GM19238 (cell line): Measurements from ENCODE around the gene GRIPAP1.
A peak's percentile ranks its signal among the peaks of the same experiment; 100 is the strongest.

Experiments used
- DNase-seq: peaks from one replicate; pipeline ENCODE4 v3.0.0; 2011; ENCODE audit warnings: low spot score; ENCODE audit not compliant: insufficient read length

GRIPAP1 gene

DNA sequence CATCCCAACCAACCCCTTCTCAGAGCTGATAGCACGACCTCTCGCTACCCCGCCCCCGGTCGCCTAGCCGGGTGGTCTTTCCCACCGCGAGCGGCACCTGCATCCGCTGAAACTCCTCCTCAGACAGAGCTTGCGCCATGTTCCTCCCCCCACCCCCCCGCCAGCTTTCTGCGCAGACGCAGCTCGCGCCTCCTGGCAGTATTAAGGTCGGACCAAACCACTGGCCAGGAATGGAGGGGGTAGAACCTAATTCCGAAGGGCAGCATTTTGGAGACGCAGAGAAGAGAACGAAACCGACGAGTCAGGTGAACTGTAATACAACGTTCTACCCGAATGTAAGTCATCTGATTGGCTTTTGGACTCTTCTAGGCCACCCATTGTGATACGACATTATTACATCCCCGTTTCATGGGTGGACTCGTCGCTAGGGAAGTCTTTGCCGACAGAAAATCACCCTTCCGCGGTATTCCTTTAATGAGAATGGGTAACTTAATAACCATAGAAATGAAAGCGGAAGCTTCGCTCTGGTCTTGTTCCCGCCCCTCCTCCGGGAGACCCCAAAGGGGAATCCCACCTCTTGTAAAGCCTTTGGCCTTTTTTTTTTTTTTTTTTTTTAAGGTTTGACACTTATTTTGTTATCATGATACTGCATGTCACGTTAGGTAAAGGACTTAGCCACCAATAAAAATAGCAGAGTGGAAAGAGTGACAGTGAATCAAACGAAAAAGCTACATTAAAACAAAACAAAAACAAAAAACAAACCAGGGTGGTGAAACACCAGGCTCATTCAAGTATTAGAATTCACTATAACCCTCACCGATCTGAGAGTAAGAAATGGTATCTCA is at the start of gene GRIPAP1:
Gene GRIPAP1 (minus strand): TSS at position 174 of the 845 bp plus-strand sequence. CDS start 35 bp downstream, at position 139.
- peak; percentile 60 for DNase-seq

DNA sequence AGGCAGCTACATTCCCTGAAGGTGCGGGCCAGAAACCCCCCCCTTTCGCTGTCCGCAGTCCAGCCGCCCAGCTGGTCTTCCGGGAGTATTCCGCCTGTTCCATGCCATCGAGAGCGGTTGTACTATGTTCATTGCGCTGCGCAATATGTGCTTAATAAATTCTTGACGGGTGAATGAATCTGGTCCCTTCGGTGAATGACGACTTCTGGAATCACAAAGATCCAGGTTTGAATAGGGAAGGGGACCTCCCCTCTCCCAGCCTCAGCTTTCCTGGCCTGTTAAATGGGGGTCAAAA is 41.9 kb upstream of the GRIPAP1 start:
- no peak for DNase-seq

DNA sequence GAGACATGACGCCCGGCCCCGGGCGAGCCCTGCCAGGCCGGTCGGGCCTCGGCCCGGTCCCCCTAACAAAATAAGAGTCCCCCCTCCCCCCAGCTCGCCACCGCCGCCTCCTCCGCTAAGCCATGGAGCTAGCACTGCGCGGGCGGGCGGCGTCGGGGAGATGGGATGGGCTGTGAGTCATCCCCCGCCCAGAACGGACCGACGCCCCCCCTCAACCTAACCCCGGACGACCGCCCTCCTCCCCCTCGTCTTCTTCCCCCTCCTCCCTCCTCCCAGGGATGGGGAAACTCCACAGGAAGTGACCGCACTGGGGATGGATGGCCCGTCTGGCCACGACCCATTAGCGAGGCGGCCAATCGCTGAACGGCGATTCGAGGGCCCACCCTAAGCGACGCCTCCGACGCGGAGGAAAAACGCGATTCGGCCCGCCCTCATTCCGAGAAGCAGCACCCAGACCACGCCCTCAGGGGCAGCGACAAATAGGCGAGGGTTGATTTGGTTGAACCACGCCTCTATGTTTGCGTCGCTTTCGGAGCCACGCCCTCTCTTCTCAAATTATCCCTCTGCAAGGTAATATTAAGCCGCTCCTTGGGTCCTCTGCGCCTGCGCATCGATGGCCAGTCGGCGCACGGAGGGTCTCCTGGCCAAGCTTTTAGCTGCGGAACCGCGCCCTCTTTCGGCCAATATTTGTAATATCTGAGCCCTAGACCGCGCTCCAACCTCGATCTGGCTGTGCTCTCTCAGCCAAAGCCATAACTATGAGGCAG is 41.3 kb upstream of the GRIPAP1 start, which contains the start of gene TFE3:
Gene TFE3 (minus strand): TSS at position 138 of the 767 bp plus-strand sequence. CDS start 131 bp downstream, at position 7.
- DNase-seq: peak; percentile 80

- DNase-seq: no peak
Measured at GRCh38 chrX:49042581-49043219, 40.6 kb upstream of the GRIPAP1 start.

GRCh38 chrX:49041744-49042580 is 39.9 kb upstream of the GRIPAP1 start:
- DNase-seq: no peak

DNA sequence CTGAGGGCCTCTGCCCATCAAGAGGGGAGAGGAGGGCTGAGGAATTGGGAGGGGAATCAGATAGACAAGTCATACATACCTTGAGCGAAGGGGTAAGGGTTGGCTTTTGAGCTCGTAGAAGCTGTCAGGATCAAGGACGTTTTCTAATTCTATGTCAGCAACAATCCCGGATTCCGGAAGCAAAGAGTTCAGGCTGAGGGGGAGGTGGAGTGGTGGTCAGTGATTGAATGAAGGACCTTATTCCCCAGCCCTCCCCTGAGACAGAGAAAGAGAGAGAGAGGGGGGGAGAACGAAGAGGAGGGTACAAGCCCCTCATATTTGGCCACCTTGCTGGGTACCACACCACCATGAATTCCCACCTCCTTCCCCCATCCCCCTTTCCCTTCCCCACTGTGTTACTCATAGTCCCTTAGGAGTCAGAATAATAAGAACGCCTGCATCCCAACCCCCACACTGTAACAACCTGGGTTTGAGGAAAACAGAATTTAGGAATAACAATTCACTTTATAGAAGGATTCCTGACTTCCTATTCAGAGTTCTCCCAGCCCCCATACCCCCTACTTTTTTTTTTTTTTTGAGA is 38.4 kb upstream of the GRIPAP1 start:
- no peak for DNase-seq

DNA sequence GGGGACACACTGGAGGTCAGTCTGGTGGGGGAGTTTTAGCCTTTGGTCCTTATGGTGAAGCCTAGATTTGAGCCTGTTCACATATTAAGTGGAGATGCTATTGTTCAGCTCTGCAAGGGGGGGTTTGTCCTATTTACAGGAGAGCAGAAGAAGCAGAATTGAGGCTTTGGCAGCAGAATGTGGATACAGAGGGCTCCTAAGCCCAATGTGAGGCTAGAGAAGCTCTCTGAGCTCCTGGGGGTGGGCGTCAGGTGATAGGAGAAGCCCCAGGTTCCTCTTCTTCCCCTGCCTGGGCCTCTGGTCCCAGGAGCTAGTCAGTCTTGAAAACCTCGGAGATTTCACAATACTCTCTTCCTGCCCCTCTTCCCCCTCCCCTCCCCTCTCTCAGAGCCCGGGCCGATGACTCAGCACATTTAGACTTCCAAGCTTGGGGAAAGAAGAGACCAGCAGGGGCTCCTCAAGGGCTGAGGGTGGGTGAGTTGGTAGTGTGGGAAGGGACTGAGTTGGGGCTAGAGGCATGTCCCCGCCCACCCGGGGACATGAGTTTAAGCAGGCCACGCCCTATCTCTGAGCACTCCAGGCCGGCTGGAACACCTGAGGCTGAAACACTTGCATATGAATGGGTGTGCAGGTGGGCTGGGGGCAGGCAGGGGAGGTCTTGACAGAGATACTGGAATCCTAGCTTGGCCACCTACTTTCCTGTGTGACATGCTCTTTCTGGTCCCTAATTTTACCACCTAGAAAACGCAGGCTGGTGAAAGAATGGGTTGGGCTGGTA is 37.7 kb upstream of the GRIPAP1 start:
- no peak for DNase-seq

- no peak for DNase-seq
Measured at GRCh38 chrX:49037883-49038475, 35.9 kb upstream of the GRIPAP1 start.

DNA sequence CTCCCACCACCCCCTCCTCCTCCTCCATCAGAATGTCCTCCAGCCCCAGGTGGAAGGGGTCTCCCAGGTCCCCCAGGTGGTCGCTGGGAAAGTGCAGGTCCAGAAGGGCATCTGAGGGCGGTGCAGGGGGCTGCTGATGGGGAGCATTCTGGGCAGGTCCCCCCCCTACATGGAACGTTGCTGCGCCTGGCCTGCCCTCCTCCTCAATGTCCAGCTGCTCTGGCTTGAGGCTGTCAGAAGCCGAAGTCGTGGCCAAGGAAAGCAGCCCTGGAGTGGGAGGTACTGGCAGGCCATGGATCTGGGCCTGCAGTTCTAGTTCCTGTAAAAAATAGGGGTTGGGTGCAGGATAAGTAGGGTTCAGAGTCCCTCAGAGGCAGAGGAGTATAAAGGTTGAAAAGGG is 28.2 kb upstream of the GRIPAP1 start:
- DNase-seq: no peak

DNA sequence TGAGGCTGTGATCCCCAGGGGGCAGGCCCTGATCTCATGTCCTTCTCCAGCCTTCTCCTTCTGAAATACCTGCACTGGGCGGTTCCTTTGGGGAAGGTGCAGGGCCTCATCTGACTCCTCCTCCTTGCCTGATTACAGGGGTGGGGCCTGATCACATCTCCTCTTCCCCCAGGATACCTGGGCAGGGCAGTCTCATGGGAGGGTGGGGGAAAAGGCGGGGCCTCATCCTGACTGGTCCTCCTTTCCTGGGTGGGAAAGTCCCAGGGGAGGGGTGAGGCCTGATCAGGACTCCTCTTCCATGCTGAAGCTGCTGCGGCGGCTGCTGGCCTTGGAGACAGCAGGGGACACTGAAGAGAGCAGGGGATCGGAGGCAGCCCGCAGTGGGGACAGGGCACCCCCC is 27.8 kb upstream of the GRIPAP1 start:
- DNase-seq: no peak

- DNase-seq: no peak
Measured at GRCh38 chrX:49019599-49020249, 17.7 kb upstream of the GRIPAP1 start.

- no peak for DNase-seq
Measured at GRCh38 chrX:49019050-49019449, 17.0 kb upstream of the GRIPAP1 start.

DNA sequence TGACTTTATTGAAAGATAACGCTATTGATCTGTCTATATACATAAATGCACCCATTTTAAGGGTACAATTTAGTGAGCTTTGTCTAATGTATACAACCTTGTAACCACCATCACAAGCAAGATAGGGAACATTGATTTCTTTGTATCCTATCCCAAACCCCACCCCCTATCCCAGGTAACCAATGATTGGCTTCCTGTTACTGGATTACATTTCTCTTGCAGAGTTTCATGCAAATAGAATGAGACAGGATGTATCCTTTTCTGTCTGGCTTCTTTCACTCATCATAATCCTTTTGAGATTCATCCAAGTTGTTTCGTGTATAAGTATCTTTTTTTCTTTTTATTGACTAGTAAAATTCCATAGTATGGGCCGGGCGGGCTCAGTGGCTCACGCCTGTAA is 1.6 kb upstream of the GRIPAP1 start:
- DNase-seq: no peak

DNA sequence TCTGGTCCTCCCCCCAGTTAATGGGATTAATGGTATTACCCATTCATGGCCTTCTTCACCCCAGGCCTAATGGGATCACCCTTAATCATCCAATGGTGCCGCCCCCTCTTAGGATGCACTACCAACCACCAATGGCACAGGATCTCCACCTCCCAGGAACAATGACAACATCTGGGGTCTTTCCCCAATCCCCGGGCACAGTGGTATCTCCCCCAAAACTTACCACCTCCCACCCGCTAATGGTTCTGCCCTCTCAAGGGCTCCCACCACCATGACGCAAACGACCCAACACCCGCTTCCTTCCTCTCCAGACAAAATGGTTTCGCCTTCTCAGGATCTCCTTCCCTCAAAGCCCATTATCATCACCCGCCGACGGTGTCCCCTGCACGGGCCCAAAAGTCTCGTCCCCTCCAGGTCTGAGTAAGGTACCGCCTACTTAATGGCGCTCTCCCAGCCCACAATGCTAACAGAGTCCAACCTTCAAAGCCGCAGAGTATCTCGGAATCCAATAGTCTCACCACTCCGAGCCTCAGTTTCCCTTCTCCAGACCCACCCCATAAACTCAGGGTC is 458 bp downstream of the GRIPAP1 start:
- no peak for DNase-seq

DNA sequence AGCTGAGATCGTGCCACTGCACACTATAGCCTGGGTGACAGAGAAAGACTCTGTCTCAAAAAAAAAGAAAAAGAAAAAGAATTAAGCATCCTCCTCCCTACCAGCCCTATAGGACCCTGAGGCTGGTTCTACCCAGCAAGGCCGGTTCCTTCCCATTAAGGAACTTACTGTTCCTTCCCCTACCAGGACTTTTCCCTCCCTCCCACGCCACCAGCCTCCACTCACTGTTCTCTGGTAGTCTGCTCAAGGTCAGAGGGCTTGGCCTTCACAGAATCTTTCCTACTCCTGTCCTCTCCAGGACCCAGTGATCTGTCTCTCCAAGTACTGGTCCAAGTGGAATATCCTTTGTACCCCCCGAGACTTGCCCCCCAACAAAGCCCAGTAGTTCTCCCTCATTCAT is 1.4 kb downstream of the GRIPAP1 start:
- DNase-seq: no peak

- DNase-seq: no peak
Measured at GRCh38 chrX:48999030-48999429, 3.0 kb downstream of the GRIPAP1 start.

DNA sequence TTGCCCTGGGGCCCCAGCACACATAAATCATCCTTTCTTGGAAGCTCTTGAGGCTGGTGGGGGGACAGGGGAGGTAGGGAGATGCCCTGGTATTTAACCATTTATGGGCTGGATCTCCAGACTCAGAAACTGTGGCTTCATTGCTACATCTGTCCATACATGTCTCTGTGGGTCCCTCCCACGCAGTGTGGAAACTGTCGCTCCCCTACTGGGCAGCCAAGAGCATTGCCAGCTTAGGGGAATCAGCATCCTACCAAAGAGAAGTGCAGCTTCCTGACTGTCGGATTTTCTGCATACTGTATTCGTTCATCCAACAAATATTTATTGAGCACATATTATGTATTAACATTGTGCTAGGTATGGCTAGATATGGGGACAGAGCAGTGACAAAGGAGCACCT is 3.7 kb downstream of the GRIPAP1 start:
- DNase-seq: no peak

DNA sequence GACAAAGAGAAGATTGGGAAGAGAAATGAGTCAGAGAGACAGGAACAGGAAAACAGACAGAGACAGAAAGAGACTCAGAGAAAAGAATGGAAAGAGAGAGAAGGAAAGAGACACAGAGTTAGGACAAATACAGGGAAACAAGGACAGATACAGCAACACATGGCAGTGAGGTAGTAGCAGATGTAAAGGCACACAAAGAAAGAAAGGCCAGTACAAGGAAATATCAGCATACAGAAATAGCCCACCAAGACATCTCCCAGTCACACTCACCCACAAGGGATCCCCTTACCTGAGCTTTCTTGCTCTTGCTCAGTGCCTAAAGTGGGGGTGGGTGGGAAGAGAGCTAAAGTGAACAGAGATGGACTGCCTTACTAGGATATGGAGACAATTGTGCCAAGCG is 4.2 kb downstream of the GRIPAP1 start:
- no peak for DNase-seq

- DNase-seq: no peak
Measured at GRCh38 chrX:48997455-48997854, 4.6 kb downstream of the GRIPAP1 start.
